ENCODE results near the gene RASA2.

The RASA2 gene

DNA sequence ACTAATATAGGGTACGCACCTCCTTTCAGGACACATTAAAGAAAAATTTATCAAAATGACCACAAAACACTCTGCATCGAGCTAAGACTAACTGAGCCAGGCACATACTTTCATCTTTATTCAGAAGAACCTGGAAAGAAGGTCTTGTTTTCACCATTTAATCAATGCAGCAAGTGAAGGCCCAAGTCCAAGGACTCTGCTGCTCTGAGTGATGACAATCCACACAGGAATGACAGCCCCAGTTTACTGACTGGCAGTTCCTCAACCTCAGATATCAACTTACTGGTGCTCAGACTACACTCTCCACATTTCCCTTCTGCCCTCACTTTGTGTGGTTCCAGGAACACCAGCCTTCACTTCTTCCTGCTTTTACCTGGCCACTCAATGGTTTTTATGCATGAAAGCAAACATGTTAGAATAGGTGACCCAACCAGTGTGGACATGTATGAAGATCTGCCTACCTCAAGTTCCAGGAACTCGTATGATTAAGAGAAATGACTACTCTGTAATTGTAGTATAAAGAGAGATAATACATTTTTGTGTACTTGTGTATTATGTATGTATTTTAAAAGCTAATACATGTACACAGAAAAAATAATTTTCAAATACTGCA, 29.1 kb upstream of the RASA2 start:
- no peaks in the 10 kb centered on the region for H3K27me3 ChIP-seq (ENCODE audit: control insufficient read depth, insufficient read depth, low read length)
- H3K36me3 ChIP-seq (ENCODE audit: control insufficient read depth, insufficient read depth, low read length), result no peaks in the 10 kb centered on the region
- H3K4me1 ChIP-seq (ENCODE audit: control insufficient read depth, insufficient read depth, low read length), result peaks cover 11% of the 10 kb centered on the region
- H3K4me3 ChIP-seq (ENCODE audit: low read depth, low read length), result no peak overlapping the region
- no peaks in the 10 kb centered on the region for H3K9me3 ChIP-seq (ENCODE audit: control insufficient read depth, insufficient read depth, low read depth, low read length)
- no peak overlapping the region for H3K9ac ChIP-seq (ENCODE audit: low read length)
- no peak overlapping the region for H3K27ac ChIP-seq (ENCODE audit: low read depth, low read length)

DNA sequence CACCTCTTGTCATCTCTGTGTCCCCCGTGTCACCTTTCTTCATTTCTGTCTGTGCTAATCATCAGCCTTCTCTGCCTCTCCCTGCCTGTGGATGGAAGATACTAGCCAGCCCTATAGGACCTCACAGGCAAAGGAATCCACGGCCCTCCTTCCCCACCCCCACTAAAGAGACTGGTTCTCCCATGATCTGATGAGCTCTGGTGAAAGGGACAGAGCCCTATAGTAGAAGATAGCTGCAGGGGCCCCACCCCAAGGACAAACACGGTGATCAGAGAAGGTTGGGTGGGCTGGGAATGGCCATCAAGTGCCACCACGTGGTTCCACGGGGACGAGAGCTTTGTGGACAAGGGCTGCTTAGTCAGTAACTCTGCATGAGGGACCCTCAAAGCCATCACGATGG, 27.8 kb upstream of the RASA2 start:
- peaks cover 11% of the 10 kb centered on the region for H3K4me1 ChIP-seq (ENCODE audit: control insufficient read depth, insufficient read depth, low read length)
- no peak overlapping the region for H3K27ac ChIP-seq (ENCODE audit: low read depth, low read length)
- no peaks in the 10 kb centered on the region for H3K36me3 ChIP-seq (ENCODE audit: control insufficient read depth, insufficient read depth, low read length)
- peaks cover 7% of the 10 kb centered on the region for H3K9me3 ChIP-seq (ENCODE audit: control insufficient read depth, insufficient read depth, low read depth, low read length)
- H3K9ac ChIP-seq (ENCODE audit: low read length), result no peak overlapping the region
- H3K4me3 ChIP-seq (ENCODE audit: low read depth, low read length), result no peak overlapping the region
- H3K27me3 ChIP-seq (ENCODE audit: control insufficient read depth, insufficient read depth, low read length), result no peaks in the 10 kb centered on the region

DNA sequence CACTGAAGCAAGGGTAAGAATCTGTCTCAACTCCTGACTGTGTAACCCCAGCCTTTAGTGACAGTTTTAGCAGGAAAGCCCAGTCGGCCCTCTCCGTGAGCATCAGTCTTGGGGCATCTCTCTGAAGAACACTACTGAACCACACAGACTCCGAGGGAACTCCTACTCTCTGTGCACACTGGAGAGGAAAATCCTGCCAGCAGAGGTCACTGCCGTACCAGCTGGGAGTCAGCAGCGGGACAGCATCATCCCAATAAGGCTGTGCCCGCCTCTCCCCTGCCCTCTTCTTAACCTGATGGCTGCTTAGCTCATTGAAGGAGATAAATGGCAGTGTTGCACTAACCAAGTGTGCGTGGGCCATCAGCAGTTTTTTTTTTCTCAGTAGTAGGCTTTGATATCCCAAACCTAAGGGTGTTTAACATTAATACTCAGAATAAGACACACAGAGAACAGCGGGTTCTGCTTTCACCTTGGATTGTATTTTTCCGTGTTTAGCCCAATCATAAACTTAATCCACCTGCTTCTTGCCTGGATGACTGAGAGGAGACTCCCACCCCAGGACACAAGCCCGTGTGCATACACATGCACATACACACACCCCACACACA, 26.6 kb upstream of the RASA2 start:
- Histone ChIP-seq H3K36me3 (ENCODE audit: control insufficient read depth, insufficient read depth, low read length) (no peaks in the 10 kb centered on the region), H3K9ac (ENCODE audit: low read length) (no peak overlapping the region), H3K4me3 (ENCODE audit: low read depth, low read length) (no peak overlapping the region), H3K4me1 (ENCODE audit: control insufficient read depth, insufficient read depth, low read length) (peaks cover 9% of the 10 kb centered on the region), H3K27me3 (ENCODE audit: control insufficient read depth, insufficient read depth, low read length) (no peaks in the 10 kb centered on the region), H3K27ac (ENCODE audit: low read depth, low read length) (no peak overlapping the region), H3K9me3 (ENCODE audit: control insufficient read depth, insufficient read depth, low read depth, low read length) (peaks cover 14% of the 10 kb centered on the region)

DNA sequence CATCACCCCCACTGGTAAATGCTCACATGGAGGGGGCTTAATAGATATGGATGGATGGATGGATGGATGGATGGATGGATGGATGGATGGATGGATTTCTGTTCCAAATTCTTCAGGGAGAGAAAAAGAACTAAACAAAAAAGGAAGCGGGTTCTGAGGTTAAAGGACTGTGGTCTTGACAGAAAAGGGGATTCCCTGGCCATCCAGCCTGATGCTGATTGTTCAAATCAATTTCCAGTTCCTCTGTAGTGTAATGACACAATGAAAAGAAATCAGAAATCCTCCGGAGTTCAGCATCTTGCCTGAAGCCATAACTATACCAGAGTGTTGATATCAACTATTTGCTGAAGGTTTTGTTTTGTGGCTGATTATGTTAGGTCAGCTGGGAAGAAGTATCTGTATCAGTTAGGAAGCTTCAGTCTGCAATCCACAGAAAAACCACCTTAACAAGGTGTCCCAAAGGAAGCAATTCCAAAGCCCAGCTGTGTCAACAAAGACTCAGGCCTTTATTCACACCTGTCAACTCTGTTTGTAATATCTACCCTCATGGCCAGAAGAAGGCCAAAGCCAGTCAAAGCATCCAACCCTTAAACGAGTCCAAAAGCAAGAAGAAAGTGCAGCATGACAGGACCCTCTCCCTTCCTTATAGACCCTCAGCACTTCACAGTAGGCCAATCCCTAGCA, 24.5 kb upstream of the RASA2 start:
- Histone ChIP-seq H3K9ac (ENCODE audit: low read length) (no peak overlapping the region), H3K9me3 (ENCODE audit: control insufficient read depth, insufficient read depth, low read depth, low read length) (peaks cover 14% of the 10 kb centered on the region), H3K27ac (ENCODE audit: low read depth, low read length) (no peak overlapping the region), H3K36me3 (ENCODE audit: control insufficient read depth, insufficient read depth, low read length) (no peaks in the 10 kb centered on the region), H3K4me1 (ENCODE audit: control insufficient read depth, insufficient read depth, low read length) (no peaks in the 10 kb centered on the region), H3K27me3 (ENCODE audit: control insufficient read depth, insufficient read depth, low read length) (no peaks in the 10 kb centered on the region), H3K4me3 (ENCODE audit: low read depth, low read length) (no peak overlapping the region)

DNA sequence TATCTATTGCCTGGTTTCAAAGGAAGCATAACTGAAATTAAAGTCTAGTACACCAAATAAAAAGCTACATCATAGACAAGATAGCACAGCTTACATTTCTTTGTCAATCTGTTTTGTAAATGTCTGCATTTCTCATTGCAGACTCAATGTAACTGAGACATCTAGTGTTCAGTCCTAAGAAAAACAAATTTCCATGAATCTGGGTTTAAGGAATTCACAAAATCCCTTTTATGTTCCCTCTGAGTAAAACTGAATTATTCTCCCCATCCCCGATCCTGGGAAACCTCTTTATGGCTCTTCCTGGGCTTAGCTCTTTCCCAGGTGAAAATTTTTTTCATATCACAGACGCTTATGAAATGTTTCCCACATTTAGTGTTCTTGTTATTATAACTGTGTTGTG, 21.6 kb upstream of the RASA2 start:
- Histone ChIP-seq H3K36me3 (ENCODE audit: control insufficient read depth, insufficient read depth, low read length) (no peaks in the 10 kb centered on the region), H3K9me3 (ENCODE audit: control insufficient read depth, insufficient read depth, low read depth, low read length) (peaks cover 14% of the 10 kb centered on the region), H3K9ac (ENCODE audit: low read length) (no peak overlapping the region), H3K27ac (ENCODE audit: low read depth, low read length) (no peak overlapping the region), H3K27me3 (ENCODE audit: control insufficient read depth, insufficient read depth, low read length) (no peaks in the 10 kb centered on the region), H3K4me3 (ENCODE audit: low read depth, low read length) (no peak overlapping the region), H3K4me1 (ENCODE audit: control insufficient read depth, insufficient read depth, low read length) (no peaks in the 10 kb centered on the region)

DNA sequence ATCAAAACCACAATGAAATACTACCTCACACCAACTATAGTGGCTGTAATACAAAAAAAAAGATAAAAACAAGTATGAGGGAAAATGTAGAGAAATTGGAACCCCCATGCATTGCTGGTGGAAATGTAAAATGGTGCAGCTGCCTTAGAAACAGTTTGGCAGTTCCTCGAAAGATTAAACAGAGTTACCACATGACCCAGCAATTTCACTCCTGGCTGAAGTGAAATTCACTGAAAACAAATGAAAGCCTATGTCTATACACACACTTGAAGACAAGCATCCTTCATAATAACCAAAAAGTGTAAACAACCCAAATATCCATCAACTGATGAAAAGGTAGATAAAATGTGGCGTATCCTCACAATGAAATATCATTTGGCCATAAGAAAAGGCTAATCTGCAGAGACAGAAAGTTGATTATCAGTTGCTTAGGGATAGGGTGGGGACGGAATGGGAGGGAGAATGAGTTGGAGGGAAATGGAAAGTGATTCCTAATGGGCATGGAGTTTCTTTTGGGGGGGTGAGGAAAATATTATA, 20.1 kb upstream of the RASA2 start:
- Histone ChIP-seq H3K27me3 (ENCODE audit: control insufficient read depth, insufficient read depth, low read length) (no peaks in the 10 kb centered on the region), H3K4me1 (ENCODE audit: control insufficient read depth, insufficient read depth, low read length) (no peaks in the 10 kb centered on the region), H3K27ac (ENCODE audit: low read depth, low read length) (no peak overlapping the region), H3K36me3 (ENCODE audit: control insufficient read depth, insufficient read depth, low read length) (no peaks in the 10 kb centered on the region), H3K9me3 (ENCODE audit: control insufficient read depth, insufficient read depth, low read depth, low read length) (peaks cover 19% of the 10 kb centered on the region), H3K4me3 (ENCODE audit: low read depth, low read length) (no peak overlapping the region), H3K9ac (ENCODE audit: low read length) (no peak overlapping the region)

DNA sequence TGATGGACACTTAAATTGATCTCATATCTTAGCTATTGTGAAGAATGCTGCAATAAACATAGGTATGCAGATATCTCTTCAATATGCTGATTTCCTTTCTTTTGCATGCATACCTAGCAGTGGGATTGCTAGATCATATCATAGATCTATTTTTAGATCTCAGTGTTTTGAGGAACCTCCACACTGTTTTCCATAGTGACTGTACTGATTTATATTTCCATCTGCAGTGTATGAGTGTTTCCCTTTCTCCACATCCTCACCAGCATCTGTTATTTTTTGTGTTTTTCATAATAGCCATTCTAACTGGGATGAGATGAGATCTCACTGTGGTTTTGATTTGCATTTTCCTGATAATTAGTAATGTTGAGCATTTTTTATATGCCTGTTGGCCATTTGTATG, 17.1 kb upstream of the RASA2 start:
- Histone ChIP-seq H3K9me3 (ENCODE audit: control insufficient read depth, insufficient read depth, low read depth, low read length) (peaks cover 13% of the 10 kb centered on the region; the same call in 1 of the 2 replicates), H3K4me1 (ENCODE audit: control insufficient read depth, insufficient read depth, low read length) (no peaks in the 10 kb centered on the region), H3K4me3 (ENCODE audit: low read depth, low read length) (no peak overlapping the region), H3K27me3 (ENCODE audit: control insufficient read depth, insufficient read depth, low read length) (no peaks in the 10 kb centered on the region), H3K27ac (ENCODE audit: low read depth, low read length) (no peak overlapping the region), H3K9ac (ENCODE audit: low read length) (no peak overlapping the region), H3K36me3 (ENCODE audit: control insufficient read depth, insufficient read depth, low read length) (no peaks in the 10 kb centered on the region)

DNA sequence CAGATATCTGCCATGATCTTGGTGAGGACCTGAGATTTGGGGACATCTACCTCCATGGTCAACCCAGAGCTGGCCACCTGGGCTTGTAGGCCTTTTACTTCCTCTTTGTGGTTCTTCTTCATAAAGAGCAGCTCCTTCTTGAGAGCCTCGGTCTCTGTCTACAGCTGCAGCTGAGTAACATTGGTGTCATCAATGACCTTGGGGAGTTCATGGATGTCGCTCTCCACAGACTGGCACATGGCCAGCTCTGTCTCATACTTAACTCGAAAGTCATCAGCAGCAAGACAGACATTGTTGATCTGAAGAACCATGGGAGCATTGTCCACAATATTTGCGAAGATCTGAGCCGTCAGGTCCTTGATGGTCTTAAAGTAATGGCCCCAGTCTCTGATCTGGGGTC, 15.7 kb upstream of the RASA2 start:
- Histone ChIP-seq H3K4me3 (ENCODE audit: low read depth, low read length) (no peak overlapping the region), H3K27ac (ENCODE audit: low read depth, low read length) (no peak overlapping the region), H3K27me3 (ENCODE audit: control insufficient read depth, insufficient read depth, low read length) (no peaks in the 10 kb centered on the region), H3K36me3 (ENCODE audit: control insufficient read depth, insufficient read depth, low read length) (no peaks in the 10 kb centered on the region), H3K9me3 (ENCODE audit: control insufficient read depth, insufficient read depth, low read depth, low read length) (peaks cover 13% of the 10 kb centered on the region; the same call in 1 of the 2 replicates), H3K4me1 (ENCODE audit: control insufficient read depth, insufficient read depth, low read length) (no peaks in the 10 kb centered on the region), H3K9ac (ENCODE audit: low read length) (no peak overlapping the region)

DNA sequence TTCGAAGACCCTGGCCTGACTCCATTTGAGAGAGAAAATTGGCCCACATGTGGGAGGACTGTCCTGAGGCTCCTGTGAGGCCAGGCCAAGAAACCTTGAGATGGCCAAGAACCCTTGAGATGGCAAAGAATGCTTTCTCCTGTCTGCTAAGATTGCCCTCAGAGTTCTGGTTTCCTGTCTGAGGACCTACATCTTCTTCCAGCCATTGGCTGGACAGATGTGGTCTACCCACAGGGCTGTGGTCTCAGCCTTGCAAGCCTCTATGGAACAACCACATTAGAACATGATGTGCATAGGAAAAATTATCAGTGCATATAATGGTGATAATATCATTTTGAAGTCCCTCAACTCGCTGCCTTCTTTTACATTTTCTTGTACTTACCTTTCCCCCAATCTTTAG, 10.8 kb upstream of the RASA2 start:
- Histone ChIP-seq H3K36me3 (ENCODE audit: control insufficient read depth, insufficient read depth, low read length) (no peaks in the 10 kb centered on the region), H3K4me1 (ENCODE audit: control insufficient read depth, insufficient read depth, low read length) (no peaks in the 10 kb centered on the region), H3K27ac (ENCODE audit: low read depth, low read length) (no peak overlapping the region), H3K4me3 (ENCODE audit: low read depth, low read length) (no peak overlapping the region), H3K27me3 (ENCODE audit: control insufficient read depth, insufficient read depth, low read length) (no peaks in the 10 kb centered on the region), H3K9ac (ENCODE audit: low read length) (no peak overlapping the region), H3K9me3 (ENCODE audit: control insufficient read depth, insufficient read depth, low read depth, low read length) (peaks cover 12% of the 10 kb centered on the region; the same call in 1 of the 2 replicates)

DNA sequence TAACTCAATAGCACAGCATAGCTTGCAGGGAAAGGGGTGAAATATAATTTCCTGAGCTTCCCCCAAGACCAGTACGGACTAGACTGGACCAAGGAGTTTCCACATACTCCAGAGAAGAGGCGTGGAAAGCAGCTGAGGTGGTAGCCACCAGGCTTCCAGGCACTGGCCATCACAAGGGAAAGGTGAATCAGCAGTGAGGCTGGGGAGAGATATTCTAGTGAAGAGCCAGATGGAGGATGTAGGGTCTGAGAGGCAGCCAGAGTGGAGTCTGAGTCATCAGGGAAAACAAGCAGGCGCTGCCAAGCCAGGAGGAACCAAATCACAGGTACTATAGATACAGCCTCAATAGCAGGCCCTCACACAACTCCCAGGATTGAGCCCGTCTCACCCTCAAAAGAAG, 9.6 kb upstream of the RASA2 start:
- Histone ChIP-seq H3K4me1 (ENCODE audit: control insufficient read depth, insufficient read depth, low read length) (no peaks in the 10 kb centered on the region), H3K36me3 (ENCODE audit: control insufficient read depth, insufficient read depth, low read length) (no peaks in the 10 kb centered on the region), H3K27ac (ENCODE audit: low read depth, low read length) (no peak overlapping the region), H3K9me3 (ENCODE audit: control insufficient read depth, insufficient read depth, low read depth, low read length) (peaks cover 2% of the 10 kb centered on the region; the same call in 1 of the 2 replicates), H3K27me3 (ENCODE audit: control insufficient read depth, insufficient read depth, low read length) (no peaks in the 10 kb centered on the region), H3K9ac (ENCODE audit: low read length) (peak overlapping the region; percentile 12), H3K4me3 (ENCODE audit: low read depth, low read length) (no peak overlapping the region)

DNA sequence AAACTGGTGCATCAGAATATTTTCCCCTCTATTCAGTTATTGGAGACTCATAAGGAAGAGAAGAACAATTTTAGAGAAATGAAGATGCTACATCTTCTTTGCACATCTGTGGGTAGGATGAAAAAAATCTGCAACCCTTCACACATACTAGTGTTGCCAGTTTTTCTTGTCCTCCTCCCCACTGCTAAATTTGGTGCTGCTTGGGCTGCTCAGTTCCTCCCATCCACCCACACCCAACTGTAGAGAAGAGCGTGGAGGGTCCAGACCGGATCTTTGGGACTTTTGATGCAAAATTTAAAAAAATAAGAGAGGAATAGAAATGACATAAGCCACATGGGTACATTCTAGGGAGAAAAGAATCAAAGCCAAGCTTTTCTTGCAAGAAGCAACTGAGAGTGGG, 8.7 kb upstream of the RASA2 start:
- H3K4me1 ChIP-seq (ENCODE audit: control insufficient read depth, insufficient read depth, low read length), result no peaks in the 10 kb centered on the region
- no peak overlapping the region for H3K9ac ChIP-seq (ENCODE audit: low read length)
- H3K9me3 ChIP-seq (ENCODE audit: control insufficient read depth, insufficient read depth, low read depth, low read length), result no peaks in the 10 kb centered on the region
- no peak overlapping the region for H3K27ac ChIP-seq (ENCODE audit: low read depth, low read length)
- no peaks in the 10 kb centered on the region for H3K27me3 ChIP-seq (ENCODE audit: control insufficient read depth, insufficient read depth, low read length)
- H3K4me3 ChIP-seq (ENCODE audit: low read depth, low read length), result no peak overlapping the region
- H3K36me3 ChIP-seq (ENCODE audit: control insufficient read depth, insufficient read depth, low read length), result no peaks in the 10 kb centered on the region
